Measurements from ENCODE around the gene ADIPOR2. TPM values are rescaled to one million over a fixed set of nuclear protein-coding genes. Genes with fewer than 3 reads are reported as not detected.

Gene ADIPOR2
- total RNA-seq, 1 experiment from 2014 or later = 45.3 TPM

- no peaks in the 10 kb centered on the region for H3K36me3 Mint-ChIP-seq (ENCODE audit: insufficient read depth in 1 of 3, low read depth in 3 of 3)
- peaks cover 4% of the 10 kb centered on the region; the same call in 1 of the 2 replicates for H3K27me3 Mint-ChIP-seq (ENCODE audit: low read depth)
- no peak overlapping the region for H2BK12ac ChIP-seq (ENCODE audit: insufficient read length, low read depth, low read length)
- H4K20me1 ChIP-seq (ENCODE audit: control insufficient read depth, insufficient read depth, insufficient read length) = no peaks in the 10 kb centered on the region
- H2BK15ac ChIP-seq (ENCODE audit: low read depth, low read length) = no peak overlapping the region
- H3K4me1 ChIP-seq (ENCODE audit: insufficient read depth, low read length) = no peaks in the 10 kb centered on the region
- H3K9me3 Mint-ChIP-seq = no peaks in the 10 kb centered on the region; a peak in 1 of 5 replicates
- no peak overlapping the region for H4K5ac ChIP-seq (ENCODE audit: insufficient read length, low read depth, low read length)
- H3K4me2 ChIP-seq (ENCODE audit: insufficient read depth, insufficient read length, low read length) = no peak overlapping the region
- H4K91ac ChIP-seq (ENCODE audit: insufficient read length, low read depth, low read length) = no peak overlapping the region
- no peak overlapping the region for H2BK120ac ChIP-seq (ENCODE audit: low read depth, low read length, poor library complexity, severe bottlenecking)
- H3K4me1 Mint-ChIP-seq = peaks cover 0 to 3% of the 10 kb centered on the region in 2 experiments; a peak in 2 of 4 replicates
- no peak overlapping the region for H3K27ac Mint-ChIP-seq
- H2BK5ac ChIP-seq (ENCODE audit: insufficient read length, low read length) = no peak overlapping the region
- no peak for TF ChIP-seq CTCF (conservative IDR thresholded peaks at IDR 0.05)
- no peak overlapping the region for H3K9ac ChIP-seq (ENCODE audit: extremely low read depth, insufficient read length, low read length)
- H3K79me1 ChIP-seq (ENCODE audit: insufficient read depth, low read depth, low read length, poor library complexity, severe bottlenecking) = no peaks in the 10 kb centered on the region
- no peaks in the 10 kb centered on the region for H3K9me3 ChIP-seq (ENCODE audit: control insufficient read depth, low read depth, low read length)
- H3K4ac ChIP-seq (ENCODE audit: low read depth, low read length) = no peak overlapping the region
- no peak overlapping the region for H2BK20ac ChIP-seq (ENCODE audit: low read depth, low read length, poor library complexity, severe bottlenecking)
- H3K18ac ChIP-seq (ENCODE audit: insufficient read length, low read depth, low read length) = no peak overlapping the region
- no peak overlapping the region for H3K27ac ChIP-seq (ENCODE audit: insufficient read length, low read depth, low read length)
- no peak overlapping the region for H2AK5ac ChIP-seq (ENCODE audit: insufficient read length, low read length)
- no peak overlapping the region for H3T11ph ChIP-seq (ENCODE audit: low read length)
- H4K8ac ChIP-seq (replicated peaks; ENCODE audit: insufficient read length, low read depth, low read length) = no peak overlapping the region
- H3K14ac ChIP-seq (ENCODE audit: insufficient read depth, low read length) = no peak overlapping the region
- H3K27me3 ChIP-seq (ENCODE audit: insufficient read depth, low read length) = 0 out of 2 replicates have a peak, but pooled peaks cover 2% of the 10 kb centered on the region
- H3K79me2 ChIP-seq (ENCODE audit: insufficient read depth, low read length) = no peaks in the 10 kb centered on the region
- H3K23ac ChIP-seq (ENCODE audit: insufficient read length, low read depth, low read length) = no peak overlapping the region
- WGBS (ENCODE audit: extremely low coverage, insufficient read length, low lambda C conversion rate) = no CpG with 5 or more reads among the region's 16 CpGs
- peaks cover 4% of the 10 kb centered on the region for H3K23me2 ChIP-seq (ENCODE audit: insufficient read length, low read depth, low read length, poor library complexity, severe bottlenecking)
- no peak overlapping the region for H3K56ac ChIP-seq (ENCODE audit: insufficient read length, low read depth, low read length)
- peak; percentile 24 for DNase-seq
- H2AFZ ChIP-seq (ENCODE audit: low read length) = no peak overlapping the region
- no peak overlapping the region for H3K4me3 Mint-ChIP-seq
These were observed 110.6 kb downstream of the ADIPOR2 start for GRCh38 chr12:1801303-1801975.
